ENCODE results near the gene KRTAP3-2. TPM values are rescaled to one million over a fixed set of nuclear protein-coding genes. Genes with fewer than 3 reads are reported as not detected.

KRTAP3-2 gene
- total and polyA plus RNA-seq, 10 donors: not detected

GRCh38 chr17:40951011-40951622, 48.6 kb downstream of the KRTAP3-2 start:
- H3K4me1 ChIP-seq: no peaks in the 10 kb centered on the region
- no peak for DNase-seq
- 91 to 97% (median 96%) methylated on average over 2 of the region's 2 CpGs for WGBS, 5 donors
- TF ChIP-seq POLR2AphosphoS5 (IDR thresholded peaks at IDR 0.05) (no peak), CTCF (IDR thresholded peaks at IDR 0.05 in 8 of 11, conservative IDR thresholded peaks at IDR 0.05 in 3 of 11) (no peak), POLR2A (IDR thresholded peaks at IDR 0.05) (no peak)
- intact Hi-C loops (cut with DNase I; ENCODE audit: low total_unique reads): no loop called here
- no peak overlapping the region for H3K4me3 ChIP-seq
- peaks cover 0 to 64% (median 13%) of the 10 kb centered on the region in 7 donors for H3K27me3 ChIP-seq (replicated peaks in 1 of 7)
- no peak overlapping the region for H3K27ac ChIP-seq
- no peaks in the 10 kb centered on the region for H3K36me3 ChIP-seq
- no peaks in the 10 kb centered on the region for H3K9me3 ChIP-seq

- Histone ChIP-seq H3K27ac (no peak overlapping the region), H3K4me1 (no peaks in the 10 kb centered on the region), H3K27me3 (replicated peaks in 1 of 7) (peaks cover 0 to 73% (median 13%) of the 10 kb centered on the region in 7 donors), H3K9me3 (no peaks in the 10 kb centered on the region), H3K36me3 (no peaks in the 10 kb centered on the region), H3K4me3 (no peak overlapping the region)
- DNase-seq: no peak
- intact Hi-C loops (cut with DNase I; ENCODE audit: low total_unique reads): no loop called here
- TF ChIP-seq POLR2AphosphoS5 (IDR thresholded peaks at IDR 0.05): no peak
- no peak for TF ChIP-seq POLR2A (IDR thresholded peaks at IDR 0.05)
- 78 to 86% (median 83%) methylated on average over 7 of the region's 7 CpGs for WGBS, 5 donors
Measured at GRCh38 chr17:40950176-40950575, 49.5 kb downstream of the KRTAP3-2 start.

DNA sequence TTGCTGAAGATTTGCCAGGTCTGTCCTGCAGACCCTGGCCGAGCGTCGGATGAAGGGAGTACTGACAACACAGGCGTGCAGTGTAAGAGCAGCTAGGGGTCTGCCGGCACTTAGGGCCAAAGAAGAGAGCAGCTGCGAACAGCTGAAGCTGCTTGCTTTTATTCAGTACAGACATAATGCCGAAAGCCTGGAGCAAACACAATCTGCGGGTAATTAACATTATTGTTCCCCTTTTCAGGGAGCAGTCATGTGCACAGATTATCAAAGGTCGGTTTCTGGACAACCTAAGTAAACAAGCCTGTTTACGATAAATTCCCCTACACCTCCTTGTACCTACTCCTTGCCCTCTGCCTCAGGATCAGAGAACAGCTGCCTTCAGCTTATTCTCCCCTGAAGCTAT, 50.3 kb downstream of the KRTAP3-2 start:
- Histone ChIP-seq H3K4me1 (no peaks in the 10 kb centered on the region), H3K9me3 (no peaks in the 10 kb centered on the region), H3K36me3 (no peaks in the 10 kb centered on the region), H3K27me3 (replicated peaks in 1 of 7) (peaks cover 0 to 68% (median 13%) of the 10 kb centered on the region in 7 donors), H3K27ac (no peak overlapping the region), H3K4me3 (no peak overlapping the region)
- 39 to 59% (median 51%) methylated on average over 10 of the region's 10 CpGs for WGBS, 5 donors
- no peak for TF ChIP-seq POLR2AphosphoS5 (IDR thresholded peaks at IDR 0.05)
- no peak for TF ChIP-seq POLR2A (IDR thresholded peaks at IDR 0.05)
- no peak for TF ChIP-seq CTCF (IDR thresholded peaks at IDR 0.05 in 8 of 11, conservative IDR thresholded peaks at IDR 0.05 in 3 of 11)
- intact Hi-C loops (cut with DNase I; ENCODE audit: low total_unique reads): no loop called here
- no peak for DNase-seq

Small RNA genes within 50 kb of the gene (small RNA-seq; reads per million reads assigned to genes)
- 0 reads per million in 4 donors for gene KRTAP3-4P

Other genes starting within 250 kb of the KRTAP3-2 start
Only the 30 nearest of the 37 such genes appear.
- not detected for gene KRT28, start 199.9 kb downstream of the KRTAP3-2 start, total RNA-seq
- gene KRT28, start 199.9 kb downstream of the KRTAP3-2 start, polyA plus RNA-seq: not detected
- gene KRT10, start 177.3 kb downstream of the KRTAP3-2 start, total RNA-seq: 10 to 100 TPM in 4 of 7 donors, 1 to 10 TPM in 3; 4.3 to 39.0 (median 25.9) TPM
- gene KRT10, start 177.3 kb downstream of the KRTAP3-2 start, polyA plus RNA-seq: 10 to 100 TPM; 35.3 to 41.8 (median 41.3) TPM
- gene KRT12, start 132.7 kb downstream of the KRTAP3-2 start, total RNA-seq: not detected
- gene KRT12, start 132.7 kb downstream of the KRTAP3-2 start, polyA plus RNA-seq: not detected
- not detected for gene KRT20, start 114.7 kb downstream of the KRTAP3-2 start, total RNA-seq
- gene KRT20, start 114.7 kb downstream of the KRTAP3-2 start, polyA plus RNA-seq: under 1 TPM in 2 of 3 donors, not detected in 1; 0.07 to 0.45 TPM
- gene KRT23, start 62.3 kb downstream of the KRTAP3-2 start, total RNA-seq: 10 to 100 TPM in 1 of 7 donors, 1 to 10 TPM in 6; 1.5 to 21.7 (median 6.3) TPM
- gene KRT23, start 62.3 kb downstream of the KRTAP3-2 start, polyA plus RNA-seq: 1 to 10 TPM in 1 of 3 donors, under 1 TPM in 2; 0.03 to 1.2 (median 0.70) TPM
- not detected for gene KRT39, start 33.0 kb downstream of the KRTAP3-2 start, total RNA-seq
- gene KRT39, start 33.0 kb downstream of the KRTAP3-2 start, polyA plus RNA-seq: not detected
- not detected for gene KRT40, start 15.6 kb downstream of the KRTAP3-2 start, total RNA-seq
- not detected for gene KRT40, start 15.6 kb downstream of the KRTAP3-2 start, polyA plus RNA-seq
- not detected for gene KRTAP3-3, start 5.7 kb downstream of the KRTAP3-2 start, total RNA-seq
- gene KRTAP3-3, start 5.7 kb downstream of the KRTAP3-2 start, polyA plus RNA-seq: not detected
- not detected for gene KRTAP3-1, start 9.2 kb upstream of the KRTAP3-2 start, total RNA-seq
- gene KRTAP3-1, start 9.2 kb upstream of the KRTAP3-2 start, polyA plus RNA-seq: not detected
- not detected for gene KRTAP1-5, start 27.3 kb upstream of the KRTAP3-2 start, total RNA-seq
- gene KRTAP1-5, start 27.3 kb upstream of the KRTAP3-2 start, polyA plus RNA-seq: not detected
- not detected for gene KRTAP1-4, start 30.3 kb upstream of the KRTAP3-2 start, total RNA-seq
- not detected for gene KRTAP1-4, start 30.3 kb upstream of the KRTAP3-2 start, polyA plus RNA-seq
- gene KRTAP1-3, start 35.0 kb upstream of the KRTAP3-2 start, total RNA-seq: not detected
- not detected for gene KRTAP1-3, start 35.0 kb upstream of the KRTAP3-2 start, polyA plus RNA-seq
- gene KRTAP1-1, start 41.5 kb upstream of the KRTAP3-2 start, total RNA-seq: not detected
- not detected for gene KRTAP1-1, start 41.5 kb upstream of the KRTAP3-2 start, polyA plus RNA-seq
- gene KRTAP2-1, start 47.4 kb upstream of the KRTAP3-2 start, total RNA-seq: not detected
- not detected for gene KRTAP2-1, start 47.4 kb upstream of the KRTAP3-2 start, polyA plus RNA-seq
- gene KRTAP2-2, start 55.3 kb upstream of the KRTAP3-2 start, total RNA-seq: not detected
- not detected for gene KRTAP2-2, start 55.3 kb upstream of the KRTAP3-2 start, polyA plus RNA-seq
- gene KRTAP2-3, start 60.2 kb upstream of the KRTAP3-2 start, total RNA-seq: not detected
- not detected for gene KRTAP2-3, start 60.2 kb upstream of the KRTAP3-2 start, polyA plus RNA-seq
- not detected for gene KRTAP2-4, start 66.0 kb upstream of the KRTAP3-2 start, total RNA-seq
- gene KRTAP2-4, start 66.0 kb upstream of the KRTAP3-2 start, polyA plus RNA-seq: not detected
- gene KRTAP4-7, start 84.2 kb upstream of the KRTAP3-2 start, total RNA-seq: not detected
- gene KRTAP4-7, start 84.2 kb upstream of the KRTAP3-2 start, polyA plus RNA-seq: not detected
- gene KRTAP4-8, start 98.2 kb upstream of the KRTAP3-2 start, total RNA-seq: not detected
- gene KRTAP4-8, start 98.2 kb upstream of the KRTAP3-2 start, polyA plus RNA-seq: not detected
- not detected for gene KRTAP4-16, start 102.3 kb upstream of the KRTAP3-2 start, total RNA-seq
- not detected for gene KRTAP4-16, start 102.3 kb upstream of the KRTAP3-2 start, polyA plus RNA-seq
- not detected for gene KRTAP4-9, start 105.5 kb upstream of the KRTAP3-2 start, total RNA-seq
- not detected for gene KRTAP4-9, start 105.5 kb upstream of the KRTAP3-2 start, polyA plus RNA-seq
- gene KRTAP4-11, start 118.5 kb upstream of the KRTAP3-2 start, total RNA-seq: not detected
- gene KRTAP4-11, start 118.5 kb upstream of the KRTAP3-2 start, polyA plus RNA-seq: not detected
- gene KRTAP4-12, start 124.3 kb upstream of the KRTAP3-2 start, total RNA-seq: not detected
- not detected for gene KRTAP4-12, start 124.3 kb upstream of the KRTAP3-2 start, polyA plus RNA-seq
- gene KRTAP4-6, start 140.6 kb upstream of the KRTAP3-2 start, total RNA-seq: not detected
- gene KRTAP4-6, start 140.6 kb upstream of the KRTAP3-2 start, polyA plus RNA-seq: not detected
- gene KRTAP4-5, start 149.9 kb upstream of the KRTAP3-2 start, total RNA-seq: not detected
- not detected for gene KRTAP4-5, start 149.9 kb upstream of the KRTAP3-2 start, polyA plus RNA-seq
- gene KRTAP4-4, start 160.8 kb upstream of the KRTAP3-2 start, total RNA-seq: not detected
- gene KRTAP4-4, start 160.8 kb upstream of the KRTAP3-2 start, polyA plus RNA-seq: not detected
- gene KRTAP4-3, start 168.3 kb upstream of the KRTAP3-2 start, total RNA-seq: not detected
- not detected for gene KRTAP4-3, start 168.3 kb upstream of the KRTAP3-2 start, polyA plus RNA-seq
- gene KRTAP4-2, start 178.3 kb upstream of the KRTAP3-2 start, total RNA-seq: not detected
- gene KRTAP4-2, start 178.3 kb upstream of the KRTAP3-2 start, polyA plus RNA-seq: not detected
- not detected for gene KRTAP4-1, start 185.0 kb upstream of the KRTAP3-2 start, total RNA-seq
- gene KRTAP4-1, start 185.0 kb upstream of the KRTAP3-2 start, polyA plus RNA-seq: not detected
- not detected for gene KRTAP9-1, start 190.0 kb upstream of the KRTAP3-2 start, total RNA-seq
- not detected for gene KRTAP9-1, start 190.0 kb upstream of the KRTAP3-2 start, polyA plus RNA-seq